HG03565 (cell line): ENCODE results near the gene SEPTIN3.

Source experiments
- ATAC-seq: cut with Tn5 transposase; IDR thresholded peaks from one replicate; pipeline ENCODE4 v1.9.1; 2021; ENCODE audit warnings: mild to moderate bottlenecking, moderate library complexity; ENCODE audit not compliant: unreplicated experiment

The SEPTIN3 gene

GRCh38 chr22:41974691-41975290 is 5.5 kb downstream of the SEPTIN3 start:
- ATAC-seq = no peak

GRCh38 chr22:41975299-41976069 is 6.2 kb downstream of the SEPTIN3 start:
- ATAC-seq = no peak

- no peak for ATAC-seq
Measured at GRCh38 chr22:41976070-41976901, 7.0 kb downstream of the SEPTIN3 start.

- ATAC-seq = no peak
Measured at GRCh38 chr22:41976961-41977566, 7.8 kb downstream of the SEPTIN3 start.

- no peak for ATAC-seq
Measured at GRCh38 chr22:41978732-41979131, 9.5 kb downstream of the SEPTIN3 start.

GRCh38 chr22:41979423-41980250 is 10.4 kb downstream of the SEPTIN3 start:
- ATAC-seq = no peak

GRCh38 chr22:41982865-41983264 is 13.6 kb downstream of the SEPTIN3 start:
- ATAC-seq = no peak

GRCh38 chr22:41983513-41984405 is 14.5 kb downstream of the SEPTIN3 start:
- ATAC-seq = no peak

GRCh38 chr22:41987276-41987675 is 18.0 kb downstream of the SEPTIN3 start:
- ATAC-seq = no peak

- ATAC-seq = no peak
Measured at GRCh38 chr22:41989246-41989645, 20.0 kb downstream of the SEPTIN3 start.

GRCh38 chr22:41991111-41991510 is 21.9 kb downstream of the SEPTIN3 start:
- ATAC-seq = no peak

GRCh38 chr22:41992496-41992895 is 23.3 kb downstream of the SEPTIN3 start:
- no peak for ATAC-seq

GRCh38 chr22:41995211-41995610 is 26.0 kb downstream of the SEPTIN3 start:
- ATAC-seq = no peak

GRCh38 chr22:41996826-41997225 is 27.6 kb downstream of the SEPTIN3 start:
- ATAC-seq = no peak

- peak; percentile 73 for ATAC-seq
Measured at GRCh38 chr22:41998361-41999261, 29.4 kb downstream of the SEPTIN3 start, which contains the start of gene WBP2NL. Gene WBP2NL (plus strand): TSS chr22:41998788. CDS start chr22:41998819, 31 bp downstream.

GRCh38 chr22:42000466-42000865 is 31.2 kb downstream of the SEPTIN3 start:
- ATAC-seq = no peak

GRCh38 chr22:42001121-42001520 is 31.9 kb downstream of the SEPTIN3 start:
- no peak for ATAC-seq

GRCh38 chr22:42001706-42002105 is 32.5 kb downstream of the SEPTIN3 start:
- no peak for ATAC-seq
